H9 (cell line): Measurements from ENCODE around the gene FMN1. TPM values are rescaled to one million over a fixed set of nuclear protein-coding genes. Genes with fewer than 3 reads are reported as not detected.

Experiments
- DNase-seq: peaks from one replicate; pipeline ENCODE4 v3.0.0-alpha.2; 2017
- H2AFZ ChIP-seq: one replicate; pipeline ENCODE4 v1.6.1; 2013; ENCODE audit warnings: mild to moderate bottlenecking, low read length, control low read depth, moderate library complexity
- H2AK5ac ChIP-seq: 2 replicates; pipeline ENCODE4 v1.6.1; 2013; ENCODE audit warnings: low read length, control low read depth, mixed read lengths; ENCODE audit not compliant: insufficient read length
- H2BK120ac ChIP-seq: one replicate; pipeline ENCODE4 v1.6.1; 2013; ENCODE audit warnings: low read depth, mild to moderate bottlenecking, low read length, control low read depth, inconsistent platforms; ENCODE audit not compliant: poor library complexity, severe bottlenecking
- H2BK12ac ChIP-seq: 2 replicates; pipeline ENCODE4 v1.6.1; 2013; ENCODE audit warnings: low read length, control low read depth, mixed read lengths, low read depth; ENCODE audit not compliant: insufficient read length
- H2BK15ac ChIP-seq: 2 replicates; pipeline ENCODE4 v1.6.1; 2013; ENCODE audit warnings: low read depth, low read length, control low read depth
- H2BK20ac ChIP-seq: one replicate; pipeline ENCODE4 v1.6.1; 2013; ENCODE audit warnings: low read depth, mild to moderate bottlenecking, low read length, control low read depth, inconsistent platforms; ENCODE audit not compliant: poor library complexity, severe bottlenecking
- H2BK5ac ChIP-seq: 2 replicates; pipeline ENCODE4 v1.6.1; 2013; ENCODE audit warnings: low read length, control low read depth, mixed read lengths; ENCODE audit not compliant: insufficient read length
- H3K14ac ChIP-seq: 2 replicates; pipeline ENCODE4 v1.6.1; 2013; ENCODE audit warnings: low read length, control low read depth; ENCODE audit not compliant: insufficient read depth
- H3K18ac ChIP-seq: 2 replicates; pipeline ENCODE4 v1.6.1; 2013; ENCODE audit warnings: low read depth, mild to moderate bottlenecking, mixed read lengths, low read length, control low read depth; ENCODE audit not compliant: insufficient read length
- H3K23ac ChIP-seq: 2 replicates; pipeline ENCODE4 v1.6.1; 2013; ENCODE audit warnings: low read length, control low read depth, mixed read lengths, low read depth; ENCODE audit not compliant: insufficient read length
- H3K23me2 ChIP-seq: 2 replicates; pipeline ENCODE4 v1.6.1; 2013; ENCODE audit warnings: low read depth, mild to moderate bottlenecking, mixed read lengths, low read length, control low read depth; ENCODE audit not compliant: insufficient read length, poor library complexity, severe bottlenecking
- H3K27ac ChIP-seq: 2 replicates; pipeline ENCODE4 v1.5.1; 2013; ENCODE audit warnings: low read length, control low read depth, mixed read lengths, low read depth; ENCODE audit not compliant: insufficient read length
- H3K27me3 ChIP-seq: 2 replicates; pipeline ENCODE4 v1.6.1; 2013; ENCODE audit warnings: low read length, control low read depth, inconsistent platforms; ENCODE audit not compliant: insufficient read depth
- H3K4ac ChIP-seq: 2 replicates; pipeline ENCODE4 v1.6.1; 2013; ENCODE audit warnings: low read depth, mild to moderate bottlenecking, control low read depth, inconsistent platforms, low read length, moderate library complexity
- H3K4me1 ChIP-seq: 2 replicates; pipeline ENCODE4 v1.6.1; 2013; ENCODE audit warnings: low read length, control low read depth, inconsistent platforms; ENCODE audit not compliant: insufficient read depth
- H3K4me2 ChIP-seq: 2 replicates; pipeline ENCODE4 v1.6.1; 2013; ENCODE audit warnings: low read length, control low read depth, mixed read lengths; ENCODE audit not compliant: insufficient read length, insufficient read depth
- H3K56ac ChIP-seq: 2 replicates; pipeline ENCODE4 v1.6.1; 2013; ENCODE audit warnings: low read depth, mild to moderate bottlenecking, mixed read lengths, low read length, control low read depth; ENCODE audit not compliant: insufficient read length
- H3K79me1 ChIP-seq: 2 replicates; pipeline ENCODE4 v1.6.1; 2013; ENCODE audit warnings: low read depth, mild to moderate bottlenecking, moderate library complexity, low read length, control low read depth, inconsistent platforms; ENCODE audit not compliant: insufficient read depth, poor library complexity, severe bottlenecking
- H3K79me2 ChIP-seq: 2 replicates; pipeline ENCODE4 v1.6.1; 2013; ENCODE audit warnings: low read length, control low read depth, inconsistent platforms; ENCODE audit not compliant: insufficient read depth
- H3K9ac ChIP-seq: 2 replicates; pipeline ENCODE4 v1.6.1; 2013; ENCODE audit warnings: low read length, control low read depth, mixed read lengths; ENCODE audit not compliant: insufficient read length; ENCODE audit errors: extremely low read depth
- H3K9me3 ChIP-seq: one replicate; pipeline ENCODE4 v1.6.1; 2013; ENCODE audit warnings: low read depth, low read length, inconsistent platforms; ENCODE audit not compliant: control insufficient read depth
- H3T11ph ChIP-seq: one replicate; pipeline ENCODE4 v1.6.1; 2013; ENCODE audit warnings: mild to moderate bottlenecking, low read length, control low read depth, inconsistent platforms
- H4K20me1 ChIP-seq: one replicate; pipeline ENCODE4 v1.6.1; 2013; ENCODE audit not compliant: control insufficient read depth, insufficient read length, insufficient read depth
- H4K5ac ChIP-seq: 2 replicates; pipeline ENCODE4 v1.6.1; 2013; ENCODE audit warnings: low read depth, mild to moderate bottlenecking, mixed read lengths, low read length, control low read depth; ENCODE audit not compliant: insufficient read length
- H4K8ac ChIP-seq: replicated peaks from 2 replicates; pipeline ENCODE4 v1.6.1; 2013; ENCODE audit warnings: low read length, control low read depth, mixed read lengths, low read depth; ENCODE audit not compliant: insufficient read length
- H4K91ac ChIP-seq: 2 replicates; pipeline ENCODE4 v1.6.1; 2013; ENCODE audit warnings: low read depth, mild to moderate bottlenecking, moderate library complexity, mixed read lengths, low read length, control low read depth; ENCODE audit not compliant: insufficient read length
- H3K27ac Mint-ChIP-seq, 3 experiments: 2 replicates in 2 of 3; 3 replicates in 1 of 3; pipeline ENCODE4 v1.8.0; 2020 to 2021; ENCODE audit warnings: mixed read lengths in 3 of 3, mild to moderate bottlenecking in 1 of 3, moderate library complexity in 1 of 3
- H3K27me3 Mint-ChIP-seq: 2 replicates; pipeline ENCODE4 v1.8.0; 2021; ENCODE audit warnings: low read depth, mild to moderate bottlenecking, moderate library complexity, mixed read lengths
- H3K36me3 Mint-ChIP-seq, 3 experiments: 2 replicates in 2 of 3; 3 replicates in 1 of 3; pipeline ENCODE4 v1.8.0; 2020 to 2021; ENCODE audit warnings: low read depth in 3 of 3, mixed read lengths in 3 of 3; ENCODE audit not compliant: insufficient read depth in 1 of 3
- H3K4me1 Mint-ChIP-seq, 2 experiments: 2 replicates each; pipeline ENCODE4 v1.8.0; 2020; ENCODE audit warnings: mixed read lengths in 2 of 2
- H3K4me3 Mint-ChIP-seq, 2 experiments: 2 replicates in 1 of 2; 3 replicates in 1 of 2; pipeline ENCODE4 v1.8.0; 2020 to 2021; ENCODE audit warnings: mild to moderate bottlenecking in 2 of 2, mixed read lengths in 2 of 2, moderate library complexity in 1 of 2
- H3K9me3 Mint-ChIP-seq, 2 experiments: 2 replicates in 1 of 2; 3 replicates in 1 of 2; pipeline ENCODE4 v1.8.0; 2020; ENCODE audit warnings: mild to moderate bottlenecking in 2 of 2, mixed read lengths in 2 of 2, moderate library complexity in 1 of 2
- WGBS: extraction: QIAGEN DNeasy Blood & Tissue Kit; methylation state at CpG from one replicate; pipeline ENCODE4 v1.1.7; 2013; ENCODE audit warnings: missing lambda C conversion rate, low lambda C conversion rate, mixed read lengths; ENCODE audit not compliant: insufficient read length; ENCODE audit errors: extremely low coverage; 5-methylcytosine and 5-hydroxymethylcytosine counted together
- total RNA-seq: library from RNA; stranded (reverse); gene quantifications from 2 replicates; pipeline ENCODE4 v1.2.1, GENCODE V29; 2021
- TF ChIP-seq, protein P1 (sequence below): fragments of 200-600 bp; sonication (generic); conservative IDR thresholded peaks from 3 replicates; pipeline ENCODE4 v1.8.0; 2021; ENCODE audit warnings: antibody characterized with exemption, mild to moderate bottlenecking

The FMN1 gene
- total RNA-seq, 1 experiment from 2014 or later, result 1.9 TPM

DNA sequence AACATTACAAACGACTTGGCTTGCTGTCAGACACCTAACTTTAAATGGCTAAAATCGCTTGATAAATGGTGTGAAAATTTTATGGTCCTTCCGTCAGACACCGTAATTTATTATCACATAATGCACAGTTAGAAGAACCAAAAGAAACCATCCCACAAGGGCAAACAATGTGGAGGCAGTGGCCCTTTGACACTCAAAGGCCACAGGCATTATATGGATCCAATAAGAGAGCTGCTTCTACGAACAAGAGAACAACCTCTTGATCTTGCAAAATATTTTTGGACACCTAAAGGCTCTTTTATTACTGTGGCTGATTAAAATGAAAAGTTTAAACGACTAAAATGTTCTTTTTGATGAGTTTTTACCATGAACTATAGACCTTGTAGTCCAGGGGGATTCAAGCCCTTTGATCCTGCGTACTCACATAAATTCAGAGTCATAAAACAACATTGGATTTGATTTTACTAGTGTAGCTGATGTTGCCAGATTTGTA, 202.8 kb downstream of the FMN1 start:
- no peak overlapping the region for H2BK5ac ChIP-seq
- H3K79me2 ChIP-seq, result no peaks in the 10 kb centered on the region
- no peak overlapping the region for H3K4me3 Mint-ChIP-seq
- no peak overlapping the region for H3K27ac ChIP-seq
- no peak overlapping the region for H3K4me2 ChIP-seq
- no peak overlapping the region for H2BK20ac ChIP-seq
- no peak overlapping the region for H3K9ac ChIP-seq
- H3K9me3 ChIP-seq, result no peaks in the 10 kb centered on the region
- H2AK5ac ChIP-seq, result no peak overlapping the region
- no peak overlapping the region for H3K18ac ChIP-seq
- no peak overlapping the region for H2BK12ac ChIP-seq
- H4K91ac ChIP-seq, result no peak overlapping the region
- no peaks in the 10 kb centered on the region for H3K23me2 ChIP-seq
- H3K27me3 Mint-ChIP-seq, result no peaks in the 10 kb centered on the region
- no peaks in the 10 kb centered on the region for H3K79me1 ChIP-seq
- H3K36me3 Mint-ChIP-seq, result no peaks in the 10 kb centered on the region
- H3K56ac ChIP-seq, result no peak overlapping the region
- H3K23ac ChIP-seq, result no peak overlapping the region
- TF ChIP-seq, protein P1, sequence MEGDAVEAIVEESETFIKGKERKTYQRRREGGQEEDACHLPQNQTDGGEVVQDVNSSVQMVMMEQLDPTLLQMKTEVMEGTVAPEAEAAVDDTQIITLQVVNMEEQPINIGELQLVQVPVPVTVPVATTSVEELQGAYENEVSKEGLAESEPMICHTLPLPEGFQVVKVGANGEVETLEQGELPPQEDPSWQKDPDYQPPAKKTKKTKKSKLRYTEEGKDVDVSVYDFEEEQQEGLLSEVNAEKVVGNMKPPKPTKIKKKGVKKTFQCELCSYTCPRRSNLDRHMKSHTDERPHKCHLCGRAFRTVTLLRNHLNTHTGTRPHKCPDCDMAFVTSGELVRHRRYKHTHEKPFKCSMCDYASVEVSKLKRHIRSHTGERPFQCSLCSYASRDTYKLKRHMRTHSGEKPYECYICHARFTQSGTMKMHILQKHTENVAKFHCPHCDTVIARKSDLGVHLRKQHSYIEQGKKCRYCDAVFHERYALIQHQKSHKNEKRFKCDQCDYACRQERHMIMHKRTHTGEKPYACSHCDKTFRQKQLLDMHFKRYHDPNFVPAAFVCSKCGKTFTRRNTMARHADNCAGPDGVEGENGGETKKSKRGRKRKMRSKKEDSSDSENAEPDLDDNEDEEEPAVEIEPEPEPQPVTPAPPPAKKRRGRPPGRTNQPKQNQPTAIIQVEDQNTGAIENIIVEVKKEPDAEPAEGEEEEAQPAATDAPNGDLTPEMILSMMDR, result no peak
- no CpG with 5 or more reads among the region's 7 CpGs for whole genome bisulfite sequencing
- H3K9me3 Mint-ChIP-seq, result no peaks in the 10 kb centered on the region
- no peak overlapping the region for H3K14ac ChIP-seq
- H4K8ac ChIP-seq, result no peak overlapping the region
- H2BK120ac ChIP-seq, result no peak overlapping the region
- H2AFZ ChIP-seq, result no peak overlapping the region
- H4K20me1 ChIP-seq, result no peaks in the 10 kb centered on the region
- peaks cover 9 to 11% of the 10 kb centered on the region in 2 experiments for H3K4me1 Mint-ChIP-seq
- no peaks in the 10 kb centered on the region for H3K4me1 ChIP-seq
- H3T11ph ChIP-seq, result no peak overlapping the region
- no peak overlapping the region for H4K5ac ChIP-seq
- no peak for DNase-seq
- no peak overlapping the region for H2BK15ac ChIP-seq
- no peaks in the 10 kb centered on the region for H3K27me3 ChIP-seq
- no peak overlapping the region for H3K4ac ChIP-seq
- no peak overlapping the region for H3K27ac Mint-ChIP-seq
